Measurements from ENCODE around the gene RPTOR. TPM values are rescaled to one million over a fixed set of nuclear protein-coding genes. Genes with fewer than 3 reads are reported as not detected.

RPTOR gene
- total RNA-seq, 2 experiments from 2014 or later = 45.3 to 49.1 TPM

DNA sequence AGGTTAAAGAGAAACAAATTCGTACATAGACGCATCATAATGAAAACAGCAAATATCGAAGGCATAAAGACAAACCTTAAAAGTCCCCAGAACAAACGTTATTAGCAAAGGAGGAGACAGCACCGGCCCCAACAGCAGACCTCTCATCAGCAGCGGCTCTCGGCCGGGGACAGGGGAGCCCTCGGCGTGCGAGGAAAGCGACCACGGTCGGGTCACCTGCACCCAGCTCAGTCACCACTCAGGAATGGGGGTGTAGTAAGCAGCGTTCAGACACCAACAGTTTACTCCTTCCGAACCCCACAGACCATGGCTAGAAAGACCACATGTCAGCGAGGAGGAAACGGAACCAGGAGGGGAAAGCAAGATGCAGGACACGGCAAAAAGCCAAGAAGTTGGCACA lies 337.7 kb downstream of the RPTOR start:
- Mint-ChIP-seq H3K27me3 (no peaks in the 10 kb centered on the region), H3K4me1 (ENCODE audit: low read depth) (peaks cover 29% of the 10 kb centered on the region), H3K4me3 (no peak overlapping the region), H3K27ac (no peak overlapping the region), H3K36me3 (ENCODE audit: low read depth) (peaks cover 44% of the 10 kb centered on the region), H3K9me3 (no peaks in the 10 kb centered on the region)
- ChIA-PET CTCF (no interaction called here), POLR2A (no interaction called here)
- intact Hi-C loops (cut with micrococcal nuclease) = no loop called here
- DNase-seq (no peak), ATAC-seq (no peak)
- TF ChIP-seq, protein P1, sequence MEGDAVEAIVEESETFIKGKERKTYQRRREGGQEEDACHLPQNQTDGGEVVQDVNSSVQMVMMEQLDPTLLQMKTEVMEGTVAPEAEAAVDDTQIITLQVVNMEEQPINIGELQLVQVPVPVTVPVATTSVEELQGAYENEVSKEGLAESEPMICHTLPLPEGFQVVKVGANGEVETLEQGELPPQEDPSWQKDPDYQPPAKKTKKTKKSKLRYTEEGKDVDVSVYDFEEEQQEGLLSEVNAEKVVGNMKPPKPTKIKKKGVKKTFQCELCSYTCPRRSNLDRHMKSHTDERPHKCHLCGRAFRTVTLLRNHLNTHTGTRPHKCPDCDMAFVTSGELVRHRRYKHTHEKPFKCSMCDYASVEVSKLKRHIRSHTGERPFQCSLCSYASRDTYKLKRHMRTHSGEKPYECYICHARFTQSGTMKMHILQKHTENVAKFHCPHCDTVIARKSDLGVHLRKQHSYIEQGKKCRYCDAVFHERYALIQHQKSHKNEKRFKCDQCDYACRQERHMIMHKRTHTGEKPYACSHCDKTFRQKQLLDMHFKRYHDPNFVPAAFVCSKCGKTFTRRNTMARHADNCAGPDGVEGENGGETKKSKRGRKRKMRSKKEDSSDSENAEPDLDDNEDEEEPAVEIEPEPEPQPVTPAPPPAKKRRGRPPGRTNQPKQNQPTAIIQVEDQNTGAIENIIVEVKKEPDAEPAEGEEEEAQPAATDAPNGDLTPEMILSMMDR (IDR thresholded peaks at IDR 0.05) = no peak

DNA sequence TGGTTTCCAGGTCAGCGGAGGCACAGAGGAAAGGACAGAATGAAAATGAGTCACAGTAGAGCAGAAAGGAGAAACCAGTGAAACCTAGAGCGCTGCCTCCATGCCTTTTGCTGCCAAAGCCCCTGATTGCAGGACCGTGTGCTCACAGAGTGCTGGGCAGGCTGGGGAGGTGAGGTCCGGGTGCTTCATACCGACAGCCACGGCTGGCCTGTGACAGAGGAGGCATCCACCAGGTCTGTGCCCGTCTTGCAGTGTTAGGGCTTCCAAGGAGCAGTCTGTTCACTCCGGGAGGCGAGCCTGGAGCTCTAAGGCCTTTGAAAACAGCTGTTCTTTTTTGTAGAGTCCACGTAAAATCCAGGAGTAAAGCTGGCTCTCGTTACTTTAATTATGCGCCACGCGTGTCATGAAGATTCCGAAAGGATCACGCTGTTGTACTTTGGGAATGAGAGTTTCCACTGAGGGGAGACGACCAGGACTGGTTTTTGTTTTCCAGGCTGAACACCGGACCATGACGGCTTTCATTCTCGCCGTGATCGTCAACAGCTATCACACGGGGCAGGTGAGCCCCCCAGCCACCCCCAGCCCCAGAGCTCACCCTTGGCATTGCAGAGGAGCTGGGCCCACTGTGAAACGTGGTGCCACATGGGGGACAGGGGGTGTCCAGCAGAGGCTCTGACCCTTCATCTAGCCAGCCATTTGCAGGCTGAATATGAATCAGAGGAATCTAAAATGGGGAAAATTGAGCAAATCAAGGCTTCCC lies 338.5 kb downstream of the RPTOR start:
- POLR2A ChIA-PET = interaction anchor here (0.7 to 1.2 kb wide), 2 partner anchors 27 to 35 kb away, joined by 3 read pairs; no protein-coding TSS in a partner anchor
- H3K36me3 Mint-ChIP-seq (ENCODE audit: low read depth) = peaks cover 44% of the 10 kb centered on the region
- no peaks in the 10 kb centered on the region for H3K9me3 Mint-ChIP-seq
- no peak overlapping the region for H3K4me3 Mint-ChIP-seq
- TF ChIP-seq, protein P1 (IDR thresholded peaks at IDR 0.05) = no peak
- peaks cover 21% of the 10 kb centered on the region for H3K4me1 Mint-ChIP-seq (ENCODE audit: low read depth)
- CTCF ChIA-PET = no interaction called here
- intact Hi-C loops (cut with micrococcal nuclease) = no loop called here
- ATAC-seq (no peak), DNase-seq (no peak)
- no peaks in the 10 kb centered on the region for H3K27me3 Mint-ChIP-seq
- no peak overlapping the region for H3K27ac Mint-ChIP-seq

DNA sequence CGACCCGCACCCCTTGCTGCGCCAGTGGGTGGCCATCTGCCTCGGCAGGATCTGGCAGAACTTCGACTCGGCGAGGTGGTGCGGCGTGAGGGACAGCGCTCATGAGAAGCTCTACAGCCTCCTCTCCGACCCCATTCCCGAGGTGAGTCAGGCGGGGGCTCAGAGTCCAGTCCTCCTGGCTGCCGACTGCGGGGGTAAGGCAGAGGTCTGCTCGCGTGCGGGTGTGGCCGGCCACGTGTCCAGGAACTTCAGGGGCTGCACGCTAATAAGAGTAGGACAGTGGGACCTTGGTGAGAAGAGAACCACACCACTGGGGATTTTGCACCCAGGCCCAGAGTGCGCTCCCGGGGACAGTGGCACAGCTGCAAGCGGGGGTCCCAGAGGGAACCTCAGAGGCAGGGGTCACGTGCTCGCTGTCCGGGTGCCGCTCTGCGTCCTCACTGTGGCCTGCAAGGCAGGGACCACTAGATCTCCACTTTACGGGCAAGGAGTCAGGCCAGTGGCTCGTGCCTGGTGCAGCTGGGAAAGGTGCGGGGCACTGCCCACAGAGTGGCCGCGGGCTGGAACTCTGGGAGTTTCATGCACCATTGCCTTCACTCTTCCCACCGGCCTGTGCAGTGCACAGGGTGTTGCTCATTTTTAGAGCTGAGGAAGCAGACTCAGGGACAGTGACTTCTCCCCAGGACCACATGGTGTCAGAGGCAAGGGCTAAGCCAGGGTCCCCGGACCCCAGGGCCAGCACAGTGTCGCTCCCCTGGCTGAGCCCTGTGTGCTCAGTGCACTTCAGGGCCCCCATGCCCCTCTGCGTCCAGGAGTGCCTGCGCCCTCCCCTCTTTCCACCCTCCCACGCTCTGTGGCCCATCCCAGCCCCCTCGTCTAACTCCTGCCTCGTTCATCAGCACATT lies 339.4 kb downstream of the RPTOR start:
- POLR2A ChIA-PET = interaction anchor here (0.7 to 1.2 kb wide), 2 partner anchors 28 to 36 kb away, joined by 3 read pairs; no protein-coding TSS in a partner anchor
- no peaks in the 10 kb centered on the region for H3K9me3 Mint-ChIP-seq

DNA sequence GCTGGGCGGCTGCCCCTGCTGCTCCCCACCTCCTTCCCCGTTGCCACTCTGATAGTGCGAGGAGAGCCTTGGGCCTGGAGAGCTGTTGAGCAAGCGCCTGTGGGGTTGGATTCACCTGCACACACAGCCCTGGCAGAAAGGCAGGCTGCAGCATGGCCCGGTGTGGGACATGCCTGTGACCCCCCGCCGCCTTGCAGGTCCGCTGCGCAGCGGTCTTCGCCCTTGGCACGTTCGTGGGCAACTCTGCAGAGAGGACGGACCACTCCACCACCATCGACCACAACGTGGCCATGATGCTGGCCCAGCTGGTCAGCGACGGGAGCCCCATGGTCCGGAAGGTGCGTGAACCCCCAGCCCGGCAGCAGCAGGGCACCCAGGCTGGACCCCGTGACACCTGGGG lies 340.2 kb downstream of the RPTOR start:
- ATAC-seq = no peak
- no peak for DNase-seq
- H3K36me3 Mint-ChIP-seq (ENCODE audit: low read depth) = peaks cover 48% of the 10 kb centered on the region
- CTCF ChIA-PET = no interaction called here
- TF ChIP-seq, protein P1 (IDR thresholded peaks at IDR 0.05) = no peak
- H3K9me3 Mint-ChIP-seq = no peaks in the 10 kb centered on the region
- peaks cover 18% of the 10 kb centered on the region for H3K4me1 Mint-ChIP-seq (ENCODE audit: low read depth)
- no peak overlapping the region for H3K4me3 Mint-ChIP-seq
- no peaks in the 10 kb centered on the region for H3K27me3 Mint-ChIP-seq
- H3K27ac Mint-ChIP-seq = no peak overlapping the region
- POLR2A ChIA-PET = no interaction called here
- intact Hi-C loops (cut with micrococcal nuclease) = no loop called here

More for the DNA sequence above, 339.4 kb downstream of the RPTOR start:
- ATAC-seq (no peak), DNase-seq (no peak)
- H3K4me1 Mint-ChIP-seq (ENCODE audit: low read depth) = peaks cover 19% of the 10 kb centered on the region
- no peaks in the 10 kb centered on the region for H3K27me3 Mint-ChIP-seq
- no peak overlapping the region for H3K27ac Mint-ChIP-seq
- TF ChIP-seq, protein P1 (IDR thresholded peaks at IDR 0.05) = no peak
- intact Hi-C loops (cut with micrococcal nuclease) = no loop called here
- CTCF ChIA-PET = interaction anchor here (0.8 kb wide), 1 partner anchor 24 kb away, joined by 3 read pairs; no protein-coding TSS in a partner anchor
- H3K36me3 Mint-ChIP-seq (ENCODE audit: low read depth) = peaks cover 48% of the 10 kb centered on the region
- H3K4me3 Mint-ChIP-seq = no peak overlapping the region

Measured in activated CD8-positive, alpha-beta T cell treated with anti-CD3 and anti-CD28 coated beads for 36 hours (primary cell).